Esophagus muscularis mucosa (tissue), 4 donors: Measurements from ENCODE around the gene TRIM4. TPM values are rescaled to one million over a fixed set of nuclear protein-coding genes. Genes with fewer than 3 reads are reported as not detected.

Experiments used
- DNase-seq: peaks from one replicate; pipeline ENCODE4 v3.0.0-alpha.2; 2017; ENCODE audit errors: extremely low spot score
- H3K27ac ChIP-seq, 4 donors: fragments of 200-600 bp; sonication (generic); replicated peaks in 1 of 4; 1 replicate in 3 of 4; 2 replicates in 1 of 4; pipeline ENCODE4 v1.5.1; 2016 to 2019; ENCODE audit warnings: mild to moderate bottlenecking in 1 of 4
- H3K27me3 ChIP-seq, 4 donors: fragments of 200-600 bp; sonication (generic); one replicate each; pipeline versions ENCODE4 v1.5.1 to v1.6.0; 2016 to 2019
- H3K36me3 ChIP-seq, 4 donors: fragments of 200-600 bp; sonication (generic); one replicate each; pipeline ENCODE4 v1.5.1; 2016 to 2019
- H3K4me1 ChIP-seq, 4 donors: fragments of 200-600 bp; sonication (generic); one replicate each; pipeline ENCODE4 v1.5.1; 2016 to 2019
- H3K4me3 ChIP-seq, 4 donors: fragments of 200-600 bp; sonication (generic); 1 replicate in 2 of 4; 2 replicates in 2 of 4; pipeline ENCODE4 v1.5.1; 2016 to 2019; ENCODE audit warnings: mild to moderate bottlenecking in 4 of 4, moderate library complexity in 1 of 4
- H3K9me3 ChIP-seq, 4 donors: fragments of 200-600 bp; sonication (generic); 1 replicate in 3 of 4; 2 replicates in 1 of 4; pipeline ENCODE4 v1.5.1; 2016 to 2019
- CTCF ChIP-seq, 3 experiments: fragments of 200-600 bp in 2 of 3; fragments of 450-650 bp in 1 of 3; sonication (generic) in 2 of 3; IDR thresholded peaks; one replicate each; pipeline ENCODE4 v1.5.1; 2017 to 2019; ENCODE audit warnings: antibody characterized with exemption in 3 of 3, mild to moderate bottlenecking in 2 of 3, moderate library complexity in 1 of 3
- EP300 ChIP-seq: sonication (generic); formaldehyde crosslinking; IDR thresholded peaks from one replicate; pipeline ENCODE4 v1.6.1; 2017; ENCODE audit warnings: antibody characterized with exemption
- POLR2A ChIP-seq: fragments of 450-650 bp; IDR thresholded peaks from one replicate; pipeline ENCODE4 v1.6.1; 2017; ENCODE audit warnings: antibody characterized with exemption, moderate library complexity, mild to moderate bottlenecking, low read depth
- POLR2AphosphoS5 ChIP-seq, 2 donors: sonication (generic); formaldehyde crosslinking; IDR thresholded peaks; one replicate each; pipeline ENCODE4 v1.6.1; 2017; ENCODE audit warnings: antibody characterized with exemption in 2 of 2
- WGBS: methylation state at CpG from one replicate; pipeline ENCODE4 v1.1.5; 2018; 5-methylcytosine and 5-hydroxymethylcytosine counted together
- intact Hi-C: fragments of 100-400 bp; cut with DNase I; formaldehyde crosslinking; loops from one replicate; pipeline ENCODE4 v1.15.1; 2023
- total RNA-seq, 4 donors: library from RNA; depleted of rRNA; stranded (reverse); fragments of >200 nt; gene quantifications; one replicate each; pipeline versions ENCODE4 v1.1.0 to v1.2.1, GENCODE V29; 2016

The TRIM4 gene
- total RNA-seq, 4 donors from 2014 or later: 21.2 to 27.8 (median 24.7) TPM

- Histone ChIP-seq H3K4me3 (no peak overlapping the region), H3K36me3 (peaks cover 29 to 63% (median 50%) of the 10 kb centered on the region in 4 donors), H3K4me1 (peaks cover 0 to 22% (median 18%) of the 10 kb centered on the region in 4 donors), H3K27me3 (no peaks in the 10 kb centered on the region), H3K9me3 (no peaks in the 10 kb centered on the region), H3K27ac (no peak overlapping the region)
- DNase-seq: no peak
- intact Hi-C loops: loop anchor here (5.0 to 10.0 kb wide), 2 partner anchors 81 to 174 kb away; partner anchors contain the start of genes COPS6 and ZNF3
- TF ChIP-seq POLR2A (no peak), POLR2AphosphoS5 (IDR thresholded peaks at IDR 0.05) (no peak), CTCF (IDR thresholded peaks at IDR 0.05) (no peak), EP300 (no peak)
- WGBS: 85% methylated on average over 2 of the region's 2 CpGs
These were observed 8.4 kb downstream of the TRIM4 start for GRCh38 chr7:99910976-99911375.

- Histone ChIP-seq H3K4me3 (no peak overlapping the region), H3K9me3 (no peaks in the 10 kb centered on the region), H3K27ac (no peak overlapping the region), H3K4me1 (no peaks in the 10 kb centered on the region), H3K36me3 (peaks cover 43 to 90% (median 71%) of the 10 kb centered on the region in 4 donors), H3K27me3 (no peaks in the 10 kb centered on the region)
- DNase-seq: no peak
- intact Hi-C loops: no loop called here
- whole genome bisulfite sequencing: 98% methylated on average over 10 of the region's 10 CpGs
- TF ChIP-seq CTCF (IDR thresholded peaks at IDR 0.05) (no peak), POLR2AphosphoS5 (IDR thresholded peaks at IDR 0.05) (no peak), POLR2A (no peak), EP300 (no peak)
These were observed 17.7 kb downstream of the TRIM4 start for GRCh38 chr7:99901581-99901980.

- intact Hi-C loops: no loop called here
- TF ChIP-seq EP300 (no peak), POLR2A (no peak), POLR2AphosphoS5 (IDR thresholded peaks at IDR 0.05) (no peak), CTCF (IDR thresholded peaks at IDR 0.05) (no peak)
These were observed 19.4 kb downstream of the TRIM4 start for GRCh38 chr7:99899830-99900519.

GRCh38 chr7:99898836-99899235 lies 20.5 kb downstream of the TRIM4 start:
- intact Hi-C loops: no loop called here
- Histone ChIP-seq H3K36me3 (peaks cover 36 to 63% (median 52%) of the 10 kb centered on the region in 4 donors), H3K27me3 (no peaks in the 10 kb centered on the region), H3K9me3 (no peaks in the 10 kb centered on the region), H3K4me1 (no peaks in the 10 kb centered on the region), H3K27ac (no peak overlapping the region), H3K4me3 (no peak overlapping the region)
- TF ChIP-seq EP300 (no peak), POLR2AphosphoS5 (IDR thresholded peaks at IDR 0.05) (no peak), CTCF (IDR thresholded peaks at IDR 0.05) (no peak), POLR2A (no peak)
- WGBS: 63% methylated on average over 1 of the region's 3 CpGs
- no peak for DNase-seq

More at GRCh38 chr7:99899830-99900519, 19.4 kb downstream of the TRIM4 start:
- peaks cover 42 to 74% (median 55%) of the 10 kb centered on the region in 4 donors for H3K36me3 ChIP-seq
- no peaks in the 10 kb centered on the region for H3K9me3 ChIP-seq
- H3K27me3 ChIP-seq: no peaks in the 10 kb centered on the region
- WGBS: 91% methylated on average over 6 of the region's 6 CpGs
- no peak overlapping the region for H3K4me3 ChIP-seq
- no peaks in the 10 kb centered on the region for H3K4me1 ChIP-seq
- DNase-seq: no peak
- H3K27ac ChIP-seq: no peak overlapping the region
